ENCODE results near the gene TRIM47.
"Not testable (repeated sequence)": the region's sequence is repeated elsewhere in the genome, so short reads cannot be mapped to it uniquely, and the experiment has no call there.

TRIM47 gene

GRCh38 chr17:75865404-75866188 lies 12.8 kb downstream of the TRIM47 start:
- not testable (repeated sequence) for DNase-seq

GRCh38 chr17:75864887-75865286 lies 13.5 kb downstream of the TRIM47 start:
- not testable (repeated sequence) for DNase-seq

- DNase-seq = peak; percentile 29
Observed at GRCh38 chr17:75864448-75864871, 13.9 kb downstream of the TRIM47 start.

- no peak for DNase-seq
Observed at GRCh38 chr17:75861927-75862317, 16.5 kb downstream of the TRIM47 start.

- not testable (repeated sequence) for DNase-seq
Observed at GRCh38 chr17:75859358-75859757, 19.0 kb downstream of the TRIM47 start.

DNA sequence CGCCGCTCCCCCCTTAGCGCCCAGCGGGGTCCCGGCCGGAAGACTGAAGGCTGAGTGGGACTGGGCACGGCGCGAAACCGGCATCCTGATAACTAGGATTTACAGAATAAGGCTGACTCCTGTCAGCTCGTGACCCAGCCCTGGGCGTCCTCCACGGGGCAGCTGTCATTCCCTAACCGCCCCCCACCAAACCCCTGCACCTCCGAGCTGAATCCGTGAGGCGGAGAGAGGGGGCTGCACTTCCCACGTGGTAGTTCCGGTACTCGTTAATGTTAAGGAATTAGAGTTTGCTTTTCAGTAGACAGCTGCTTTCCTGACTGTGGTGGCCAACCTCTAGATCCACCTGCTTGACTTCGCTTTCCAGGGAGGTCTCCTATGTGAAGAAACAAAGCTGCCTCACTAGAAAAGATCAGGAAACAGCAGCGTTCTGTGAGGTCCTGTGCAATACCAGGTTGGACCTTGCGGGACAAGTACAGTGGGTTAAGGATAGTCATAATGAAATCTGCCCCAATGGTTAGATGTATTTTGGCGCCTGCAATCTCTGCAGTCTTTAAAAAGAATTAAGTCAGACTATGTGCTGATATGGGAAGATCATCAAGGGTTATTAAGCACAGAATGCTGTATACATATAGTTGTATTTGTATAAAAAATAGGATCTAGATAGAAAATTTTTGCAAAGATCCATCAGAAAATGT lies 22.2 kb downstream of the TRIM47 start:
- peak; percentile 18 for DNase-seq

DNA sequence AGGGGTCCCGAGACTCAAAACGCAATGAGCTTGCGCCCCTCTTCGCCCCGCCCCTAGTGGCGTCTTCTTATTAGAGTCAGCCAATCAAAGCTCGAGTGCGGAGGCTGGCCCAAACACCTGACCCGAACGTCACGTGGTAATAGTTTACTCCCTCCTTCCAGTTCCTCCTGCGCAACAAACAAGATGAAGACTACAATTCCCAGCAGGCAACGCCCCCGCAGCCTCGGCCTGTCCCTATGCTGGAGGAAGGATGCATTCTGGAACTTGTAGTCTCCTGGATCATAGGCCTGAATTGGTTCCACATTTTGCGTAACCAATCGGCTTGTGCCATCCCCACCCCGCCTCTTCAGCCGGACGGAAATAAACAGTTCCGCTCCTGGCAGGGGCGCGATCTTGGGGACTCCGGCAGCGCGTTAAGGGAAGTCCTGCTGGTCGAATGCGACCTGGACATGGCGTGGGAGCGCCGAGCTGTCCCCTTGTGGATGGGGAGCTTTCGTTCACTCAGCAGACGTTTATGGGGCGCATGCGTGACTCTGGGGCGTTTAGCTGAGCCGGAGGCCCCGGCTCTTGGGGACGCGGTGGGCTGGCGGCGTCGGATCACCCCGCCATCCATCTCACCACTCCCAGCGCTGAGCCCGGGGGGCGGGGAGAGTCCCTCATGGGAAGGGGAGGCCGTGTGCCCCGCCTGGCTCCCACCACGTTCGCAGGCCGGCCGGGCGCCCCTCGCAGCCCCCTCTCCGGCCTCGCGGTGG lies 22.9 kb downstream of the TRIM47 start, which contains the start of gene WBP2:
TSS of gene WBP2 (minus strand) at position 26 of the 752 bp plus-strand sequence. CDS start 38 bp downstream, outside the sequence.
- peak; percentile 100 for DNase-seq

DNA sequence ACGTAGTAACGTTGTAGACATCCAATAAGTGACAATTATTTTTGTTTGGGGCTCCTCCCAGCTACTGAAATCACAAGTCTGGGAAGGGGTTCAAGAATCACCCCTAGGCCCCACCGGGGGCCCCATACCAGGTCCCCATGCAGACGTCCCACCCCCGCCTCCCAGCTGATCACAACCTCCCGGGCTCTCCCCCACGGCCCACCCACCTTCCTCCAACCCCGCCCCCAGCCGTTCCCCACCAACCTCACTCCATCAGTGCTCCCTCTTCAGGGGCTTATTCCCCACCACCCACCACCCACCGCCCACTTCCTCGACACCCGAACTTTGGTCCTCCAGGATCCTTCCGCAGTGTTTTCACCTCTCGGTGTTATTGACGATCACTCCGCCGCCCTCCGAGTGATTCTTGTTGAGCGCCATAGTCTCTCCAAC lies 23.5 kb downstream of the TRIM47 start:
- no peak for DNase-seq

- no peak for DNase-seq
Observed at GRCh38 chr17:75854101-75854748, 24.2 kb downstream of the TRIM47 start.

DNA sequence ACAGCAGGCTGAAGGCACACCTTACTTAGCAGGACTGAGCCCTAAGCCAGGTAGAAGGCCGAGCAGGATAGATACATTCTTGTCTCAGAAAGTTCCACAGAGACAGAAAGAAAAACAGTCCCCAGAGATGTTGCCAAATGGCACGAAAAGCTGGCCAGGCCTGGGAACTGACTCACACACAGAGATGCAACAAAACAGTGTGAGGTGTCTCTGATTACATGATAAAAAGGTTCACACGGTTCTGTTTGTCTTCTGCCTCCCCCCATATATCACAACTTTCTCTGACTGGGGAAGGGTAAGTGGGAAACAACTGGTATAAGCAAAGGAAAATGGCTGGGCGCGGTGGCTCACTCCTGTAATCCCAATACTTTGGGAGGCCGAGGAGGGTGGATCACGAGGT lies 24.9 kb downstream of the TRIM47 start:
- no peak for DNase-seq

DNA sequence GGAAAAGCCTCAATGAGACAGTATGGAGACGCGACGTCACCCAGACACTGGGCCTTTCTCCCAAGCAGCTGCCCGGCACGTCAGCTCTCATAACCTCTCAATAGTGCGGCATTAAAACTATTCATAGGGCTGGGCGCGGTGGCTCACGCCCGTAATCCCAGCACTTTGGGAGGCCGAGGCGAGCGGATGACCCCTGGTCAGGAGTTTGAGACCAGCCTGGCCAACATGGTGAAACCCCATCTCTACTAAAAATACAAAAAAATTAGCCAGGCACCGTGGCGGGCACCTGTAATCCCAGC lies 26.7 kb downstream of the TRIM47 start:
- DNase-seq = not testable (repeated sequence)

DNA sequence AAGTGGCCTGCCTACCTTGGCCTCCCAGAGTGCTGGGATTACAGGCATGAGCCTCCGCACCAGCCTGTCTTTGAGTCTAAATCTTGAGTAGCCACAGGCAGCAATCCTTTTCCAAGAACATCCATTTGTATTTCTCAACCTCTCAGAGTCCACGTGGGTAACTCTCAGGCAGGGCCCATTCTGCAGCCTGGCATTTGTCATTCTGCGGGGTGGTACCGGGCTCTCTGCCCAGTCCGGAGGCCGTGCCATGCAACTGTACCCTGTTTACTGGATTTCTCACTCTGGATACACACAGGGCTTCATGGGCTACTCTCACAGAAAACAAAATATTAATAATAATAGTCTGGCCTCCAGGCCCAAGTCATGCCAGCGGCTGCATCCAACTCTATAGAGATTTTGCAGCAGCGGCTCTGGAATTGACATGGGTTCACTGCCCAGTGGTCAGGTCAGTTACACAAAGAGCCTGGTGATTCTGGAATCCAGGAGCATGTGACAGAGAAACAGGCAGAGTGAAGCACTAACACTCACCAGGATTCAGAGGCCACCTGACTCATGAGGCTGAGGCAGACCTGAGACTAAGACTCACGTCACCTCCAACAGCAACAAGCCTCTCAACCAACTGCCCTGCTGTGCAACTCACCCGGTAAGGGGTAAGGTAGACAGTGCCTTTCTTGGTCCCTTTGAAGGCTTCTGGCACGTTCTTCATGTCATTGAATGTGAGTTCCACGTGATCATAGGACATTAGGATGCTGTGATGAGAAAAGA lies 27.3 kb downstream of the TRIM47 start:
- no peak for DNase-seq

GRCh38 chr17:75849724-75850123 lies 28.7 kb downstream of the TRIM47 start:
- DNase-seq = no peak

- no peak for DNase-seq
Observed at GRCh38 chr17:75849279-75849646, 29.1 kb downstream of the TRIM47 start.

DNA sequence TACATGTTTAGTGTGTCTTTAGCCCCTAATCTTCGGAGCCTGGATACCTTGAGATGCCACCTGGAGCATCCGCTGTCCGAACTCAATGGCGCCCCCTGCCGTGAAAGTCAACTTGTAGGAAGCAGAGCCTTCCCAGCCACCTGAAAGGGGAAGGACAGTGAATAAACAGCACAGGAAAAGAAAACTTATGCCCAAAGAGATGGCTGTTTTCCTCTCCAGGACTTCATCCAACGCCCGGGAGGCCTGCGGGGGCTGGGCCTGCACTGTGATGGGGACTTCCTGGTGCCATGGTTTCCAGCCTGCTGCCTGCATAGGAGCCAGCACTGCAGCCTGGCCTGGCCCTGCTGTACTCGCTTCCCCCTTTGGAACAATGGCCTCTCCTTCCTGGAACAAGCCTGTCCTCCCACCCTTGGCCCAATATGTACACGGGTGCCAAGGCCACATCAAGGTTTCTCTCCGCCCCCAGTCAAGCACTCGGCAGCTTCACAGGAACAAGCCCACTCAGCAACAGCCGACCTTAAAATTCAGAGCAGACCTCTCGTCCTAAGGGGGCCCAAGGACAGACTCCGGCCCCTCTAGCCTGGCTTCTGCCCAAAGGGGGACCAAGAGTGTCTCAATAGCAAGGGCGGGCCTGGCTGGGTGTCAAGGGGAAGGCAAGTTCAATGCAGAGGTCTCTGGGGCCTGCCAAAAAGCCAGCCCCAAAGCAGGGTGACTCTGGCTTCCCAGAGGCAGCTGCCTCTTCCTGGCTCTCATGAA lies 29.7 kb downstream of the TRIM47 start:
- DNase-seq = peak; percentile 47

DNA sequence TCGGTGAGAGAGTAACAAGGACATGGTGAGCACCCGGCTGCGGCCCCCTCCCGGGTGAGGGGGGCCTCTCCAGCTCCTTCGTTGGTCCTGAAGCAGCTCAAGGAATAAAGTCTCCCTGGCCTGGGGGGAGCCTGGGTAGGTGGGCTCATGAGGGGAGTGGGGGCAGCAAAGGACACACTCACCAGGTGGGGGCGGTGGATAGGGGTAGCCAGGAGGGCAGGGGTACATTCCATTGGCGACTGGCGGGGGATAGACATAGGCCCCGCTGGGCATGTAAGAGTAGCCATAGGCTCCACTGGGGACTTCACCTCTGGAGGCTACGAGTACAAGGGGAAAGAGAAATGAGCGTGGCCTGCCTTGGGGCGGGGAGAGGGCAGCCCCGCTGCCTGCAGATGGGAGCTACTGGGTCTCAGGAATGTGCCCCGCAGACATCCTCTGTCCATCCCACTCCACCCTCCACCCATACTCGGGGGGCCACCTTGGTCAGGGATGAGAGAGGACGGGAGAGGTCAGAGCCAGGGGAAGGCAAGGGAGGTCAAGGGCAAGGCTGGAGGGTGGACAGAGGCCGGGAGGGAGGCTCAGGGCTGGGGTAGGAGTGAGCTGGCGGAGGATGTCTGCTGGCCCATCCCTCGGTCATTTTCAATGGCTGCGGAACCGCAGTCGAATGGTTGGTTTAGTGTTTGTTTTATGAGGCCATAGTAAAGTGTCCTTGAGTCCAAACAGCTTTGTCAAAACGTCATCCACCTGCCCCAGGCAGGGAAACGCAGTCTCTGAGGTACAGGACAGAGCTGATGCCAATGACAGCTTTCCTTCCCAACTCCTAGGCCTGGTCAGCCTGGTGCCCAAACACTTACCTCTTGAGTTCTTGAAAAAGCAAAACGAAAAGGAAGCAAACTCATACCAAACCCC lies 30.5 kb downstream of the TRIM47 start:
- no peak for DNase-seq

DNA sequence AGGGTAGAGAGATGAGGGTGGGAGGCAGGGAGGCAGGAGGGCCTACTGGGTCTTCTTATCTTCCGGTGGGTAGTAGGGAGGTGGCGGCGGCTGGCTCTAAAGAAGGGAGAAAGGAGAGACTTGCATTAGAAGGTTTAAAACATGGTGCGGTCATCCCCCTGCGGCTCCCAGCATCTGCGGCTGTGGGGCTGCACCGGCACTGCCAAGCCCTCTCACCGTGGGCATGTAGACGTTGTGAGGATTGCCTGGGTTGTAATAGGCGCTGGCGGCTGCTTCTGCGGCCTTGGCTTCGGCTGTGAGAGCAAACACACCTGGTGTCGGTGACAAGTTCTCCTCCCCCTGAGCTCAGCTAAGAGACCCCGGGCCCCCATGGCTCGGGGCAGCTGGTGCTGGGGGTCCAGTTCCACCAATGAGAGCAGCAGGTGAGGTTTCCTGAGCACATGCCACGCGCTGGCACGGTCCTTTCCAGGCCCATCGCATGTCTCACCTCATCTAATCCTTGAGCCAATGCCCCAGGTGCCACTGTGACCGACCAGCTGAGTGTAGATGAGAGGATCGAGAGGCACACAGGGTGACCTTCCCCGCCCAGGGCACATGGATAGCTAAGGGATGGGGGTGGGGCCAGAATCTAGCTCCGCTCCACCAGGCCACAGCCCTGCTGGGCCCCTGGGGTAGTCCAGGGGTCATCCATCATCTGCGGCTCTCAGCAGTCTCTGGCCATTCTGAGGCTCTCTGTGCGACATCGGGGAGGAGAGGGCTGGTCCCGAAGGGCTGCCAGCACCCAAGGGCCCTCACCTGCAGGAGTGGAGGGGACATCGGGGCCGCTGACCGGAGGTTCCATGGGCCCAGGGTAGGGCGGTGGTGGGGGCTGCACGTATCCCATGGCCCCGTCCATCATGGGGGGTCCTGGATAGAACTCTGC lies 31.4 kb downstream of the TRIM47 start:
- no peak for DNase-seq

GRCh38 chr17:75845933-75846691 lies 32.3 kb downstream of the TRIM47 start:
- DNase-seq = no peak
